Ascending aorta (tissue), 2 donors: ENCODE data around the gene DNAJC13. TPM values are rescaled to one million over a fixed set of nuclear protein-coding genes. Genes with fewer than 3 reads are reported as not detected.

ENCODE experiments used
- DNase-seq, 2 donors: peaks; one replicate each; pipeline ENCODE4 v3.0.0-alpha.2; 2019; ENCODE audit warnings: low spot score in 2 of 2
- H3K27ac ChIP-seq, 2 donors: fragments of 200-600 bp; sonication (generic); one replicate each; pipeline ENCODE4 v1.5.1; 2016 to 2017; ENCODE audit warnings: mild to moderate bottlenecking in 1 of 2
- H3K27me3 ChIP-seq: fragments of 200-600 bp; sonication (generic); one replicate; pipeline ENCODE4 v1.5.1; 2017
- H3K36me3 ChIP-seq, 2 donors: fragments of 200-600 bp; sonication (generic); one replicate each; pipeline ENCODE4 v1.5.1; 2016
- H3K4me1 ChIP-seq, 2 donors: fragments of 200-600 bp; sonication (generic); one replicate each; pipeline ENCODE4 v1.5.1; 2016 to 2017; ENCODE audit warnings: mild to moderate bottlenecking in 1 of 2
- H3K4me3 ChIP-seq, 2 donors: fragments of 200-600 bp; sonication (generic); one replicate each; pipeline ENCODE4 v1.5.1; 2016 to 2017; ENCODE audit warnings: mild to moderate bottlenecking in 1 of 2
- H3K9me3 ChIP-seq, 2 donors: fragments of 200-600 bp; sonication (generic); one replicate each; pipeline ENCODE4 v1.5.1; 2016
- CTCF ChIP-seq, 3 experiments: fragments of 200-600 bp in 2 of 3; fragments of 450-650 bp in 1 of 3; sonication (generic) in 2 of 3; IDR thresholded peaks; one replicate each; pipeline ENCODE4 v1.5.1; 2016 to 2019; ENCODE audit warnings: antibody characterized with exemption in 3 of 3, mild to moderate bottlenecking in 1 of 3, moderate library complexity in 1 of 3
- intact Hi-C: fragments of 100-400 bp; cut with DNase I; formaldehyde crosslinking; loops from one replicate; pipeline ENCODE4 v1.15.1; 2023
- total RNA-seq: library from RNA; depleted of rRNA; stranded (reverse); fragments of >200 nt; gene quantifications from one replicate; pipeline ENCODE4 v1.1.0, GENCODE V29; 2016

The DNAJC13 gene
- total RNA-seq, 1 donor from 2014 or later = 29.4 TPM

GRCh38 chr3:132422531-132422930 lies 5.2 kb downstream of the DNAJC13 start:
- TF ChIP-seq CTCF (IDR thresholded peaks at IDR 0.05) = no peak
- no peak for DNase-seq
- Histone ChIP-seq H3K9me3 (no peaks in the 10 kb centered on the region), H3K27me3 (no peaks in the 10 kb centered on the region), H3K4me1 (peaks cover 0 to 20% of the 10 kb centered on the region in 2 donors), H3K4me3 (no peak overlapping the region), H3K27ac (no peak overlapping the region), H3K36me3 (no peaks in the 10 kb centered on the region)
- intact Hi-C loops = no loop called here

- H3K27ac ChIP-seq = no peak overlapping the region
- H3K9me3 ChIP-seq = no peaks in the 10 kb centered on the region
Observed at GRCh38 chr3:132432639-132433038, 15.3 kb downstream of the DNAJC13 start.

GRCh38 chr3:132433121-132433520 lies 15.8 kb downstream of the DNAJC13 start:
- intact Hi-C loops = no loop called here
- TF ChIP-seq CTCF (IDR thresholded peaks at IDR 0.05) = no peak

More at GRCh38 chr3:132432639-132433038, 15.3 kb downstream of the DNAJC13 start:
- H3K36me3 ChIP-seq = peaks cover 0 to 9% of the 10 kb centered on the region in 2 donors
- no peak overlapping the region for H3K4me3 ChIP-seq
- H3K4me1 ChIP-seq = no peaks in the 10 kb centered on the region
- H3K27me3 ChIP-seq = no peaks in the 10 kb centered on the region
- DNase-seq = no peak
- TF ChIP-seq CTCF (IDR thresholded peaks at IDR 0.05) = no peak
- intact Hi-C loops = no loop called here

GRCh38 chr3:132435224-132435910 lies 18.1 kb downstream of the DNAJC13 start:
- Histone ChIP-seq H3K27ac (no peak overlapping the region), H3K4me3 (no peak overlapping the region), H3K9me3 (no peaks in the 10 kb centered on the region), H3K27me3 (no peaks in the 10 kb centered on the region), H3K36me3 (peaks cover 0 to 9% of the 10 kb centered on the region in 2 donors), H3K4me1 (no peaks in the 10 kb centered on the region)
- no peak for TF ChIP-seq CTCF (IDR thresholded peaks at IDR 0.05)
- intact Hi-C loops = no loop called here
- DNase-seq = no peak

More at GRCh38 chr3:132433121-132433520, 15.8 kb downstream of the DNAJC13 start:
- H3K9me3 ChIP-seq = no peaks in the 10 kb centered on the region
- no peak overlapping the region for H3K27ac ChIP-seq
- H3K4me1 ChIP-seq = no peaks in the 10 kb centered on the region
- DNase-seq = no peak
- no peaks in the 10 kb centered on the region for H3K27me3 ChIP-seq
- peaks cover 0 to 9% of the 10 kb centered on the region in 2 donors for H3K36me3 ChIP-seq
- no peak overlapping the region for H3K4me3 ChIP-seq

- intact Hi-C loops = no loop called here
- Histone ChIP-seq H3K4me1 (no peaks in the 10 kb centered on the region), H3K9me3 (no peaks in the 10 kb centered on the region), H3K27ac (no peak overlapping the region), H3K27me3 (no peaks in the 10 kb centered on the region), H3K36me3 (peaks cover 0 to 9% of the 10 kb centered on the region in 2 donors), H3K4me3 (no peak overlapping the region)
- no peak for DNase-seq
- TF ChIP-seq CTCF (IDR thresholded peaks at IDR 0.05) = no peak
Observed at GRCh38 chr3:132435911-132436425, 18.7 kb downstream of the DNAJC13 start.
